ENCODE measurements around the gene PLEK. TPM values are rescaled to one million over a fixed set of nuclear protein-coding genes. Genes with fewer than 3 reads are reported as not detected.

PLEK gene
- polyA plus RNA-seq, 1 donor: 8.0 TPM

GRCh38 chr2:68426848-68427579, 61.9 kb downstream of the PLEK start:
- no peaks in the 10 kb centered on the region for H3K27me3 ChIP-seq (ENCODE audit: control insufficient read depth, insufficient read depth, low read length)
- no peaks in the 10 kb centered on the region for H3K4me1 ChIP-seq (ENCODE audit: control insufficient read depth, insufficient read depth, low read length)
- DNase-seq: no peak
- no peak overlapping the region for H3K27ac ChIP-seq (ENCODE audit: low read length)
- WGBS (ENCODE audit: insufficient coverage, low lambda C conversion rate): no CpG with 5 or more reads among the region's 10 CpGs
- H3K36me3 ChIP-seq (ENCODE audit: control insufficient read depth, insufficient read depth, low read length): no peaks in the 10 kb centered on the region
- no peak overlapping the region for H3K4me3 ChIP-seq (ENCODE audit: low read length)
- no peaks in the 10 kb centered on the region for H3K9me3 ChIP-seq (ENCODE audit: control insufficient read depth, low read depth, low read length)

GRCh38 chr2:68428126-68428525, 63.0 kb downstream of the PLEK start:
- DNase-seq: no peak
- Histone ChIP-seq H3K27me3 (ENCODE audit: control insufficient read depth, insufficient read depth, low read length) (no peaks in the 10 kb centered on the region), H3K36me3 (ENCODE audit: control insufficient read depth, insufficient read depth, low read length) (no peaks in the 10 kb centered on the region), H3K27ac (ENCODE audit: low read length) (no peak overlapping the region), H3K4me3 (ENCODE audit: low read length) (no peak overlapping the region), H3K4me1 (ENCODE audit: control insufficient read depth, insufficient read depth, low read length) (no peaks in the 10 kb centered on the region), H3K9me3 (ENCODE audit: control insufficient read depth, low read depth, low read length) (peaks cover 3% of the 10 kb centered on the region)
- 78% methylated on average over 3 of the region's 4 CpGs for WGBS (ENCODE audit: insufficient coverage, low lambda C conversion rate)

GRCh38 chr2:68428746-68429145, 63.7 kb downstream of the PLEK start:
- WGBS (ENCODE audit: insufficient coverage, low lambda C conversion rate): no CpG with 5 or more reads among the region's 1 CpG
- Histone ChIP-seq H3K27me3 (ENCODE audit: control insufficient read depth, insufficient read depth, low read length) (no peaks in the 10 kb centered on the region), H3K27ac (ENCODE audit: low read length) (no peak overlapping the region), H3K4me1 (ENCODE audit: control insufficient read depth, insufficient read depth, low read length) (no peaks in the 10 kb centered on the region), H3K9me3 (ENCODE audit: control insufficient read depth, low read depth, low read length) (peaks cover 3% of the 10 kb centered on the region), H3K4me3 (ENCODE audit: low read length) (no peak overlapping the region), H3K36me3 (ENCODE audit: control insufficient read depth, insufficient read depth, low read length) (no peaks in the 10 kb centered on the region)
- no peak for DNase-seq

GRCh38 chr2:68429311-68429826, 64.3 kb downstream of the PLEK start:
- Histone ChIP-seq H3K27ac (ENCODE audit: low read length) (no peak overlapping the region), H3K9me3 (ENCODE audit: control insufficient read depth, low read depth, low read length) (peaks cover 3% of the 10 kb centered on the region), H3K4me1 (ENCODE audit: control insufficient read depth, insufficient read depth, low read length) (no peaks in the 10 kb centered on the region), H3K36me3 (ENCODE audit: control insufficient read depth, insufficient read depth, low read length) (no peaks in the 10 kb centered on the region), H3K4me3 (ENCODE audit: low read length) (no peak overlapping the region), H3K27me3 (ENCODE audit: control insufficient read depth, insufficient read depth, low read length) (no peaks in the 10 kb centered on the region)
- WGBS (ENCODE audit: insufficient coverage, low lambda C conversion rate): no CpG with 5 or more reads among the region's 7 CpGs
- no peak for DNase-seq

- Histone ChIP-seq H3K27me3 (ENCODE audit: control insufficient read depth, insufficient read depth, low read length) (peaks cover 3% of the 10 kb centered on the region), H3K9me3 (ENCODE audit: control insufficient read depth, low read depth, low read length) (peaks cover 3% of the 10 kb centered on the region), H3K4me3 (ENCODE audit: low read length) (no peak overlapping the region), H3K4me1 (ENCODE audit: control insufficient read depth, insufficient read depth, low read length) (no peaks in the 10 kb centered on the region), H3K36me3 (ENCODE audit: control insufficient read depth, insufficient read depth, low read length) (no peaks in the 10 kb centered on the region), H3K27ac (ENCODE audit: low read length) (no peak overlapping the region)
- no peak for DNase-seq
- no CpG with 5 or more reads among the region's 8 CpGs for WGBS (ENCODE audit: insufficient coverage, low lambda C conversion rate)
These were observed 66.4 kb downstream of the PLEK start for GRCh38 chr2:68431316-68431972.

GRCh38 chr2:68432696-68433658, 67.9 kb downstream of the PLEK start:
- Histone ChIP-seq H3K4me1 (ENCODE audit: control insufficient read depth, insufficient read depth, low read length) (no peaks in the 10 kb centered on the region), H3K4me3 (ENCODE audit: low read length) (no peak overlapping the region), H3K9me3 (ENCODE audit: control insufficient read depth, low read depth, low read length) (peaks cover 3% of the 10 kb centered on the region), H3K27me3 (ENCODE audit: control insufficient read depth, insufficient read depth, low read length) (peaks cover 3% of the 10 kb centered on the region), H3K36me3 (ENCODE audit: control insufficient read depth, insufficient read depth, low read length) (no peaks in the 10 kb centered on the region), H3K27ac (ENCODE audit: low read length) (no peak overlapping the region)
- no CpG with 5 or more reads among the region's 14 CpGs for WGBS (ENCODE audit: insufficient coverage, low lambda C conversion rate)
- no peak for DNase-seq

GRCh38 chr2:68434981-68435380, 69.9 kb downstream of the PLEK start:
- no peak for DNase-seq
- no peaks in the 10 kb centered on the region for H3K4me1 ChIP-seq (ENCODE audit: control insufficient read depth, insufficient read depth, low read length)
- H3K36me3 ChIP-seq (ENCODE audit: control insufficient read depth, insufficient read depth, low read length): no peaks in the 10 kb centered on the region
- no peak overlapping the region for H3K27ac ChIP-seq (ENCODE audit: low read length)
- no peak overlapping the region for H3K4me3 ChIP-seq (ENCODE audit: low read length)
- H3K27me3 ChIP-seq (ENCODE audit: control insufficient read depth, insufficient read depth, low read length): peaks cover 3% of the 10 kb centered on the region
- H3K9me3 ChIP-seq (ENCODE audit: control insufficient read depth, low read depth, low read length): peaks cover 3% of the 10 kb centered on the region

- H3K9me3 ChIP-seq (ENCODE audit: control insufficient read depth, low read depth, low read length): peaks cover 3% of the 10 kb centered on the region
- no peak overlapping the region for H3K27ac ChIP-seq (ENCODE audit: low read length)
- H3K36me3 ChIP-seq (ENCODE audit: control insufficient read depth, insufficient read depth, low read length): no peaks in the 10 kb centered on the region
- H3K4me1 ChIP-seq (ENCODE audit: control insufficient read depth, insufficient read depth, low read length): no peaks in the 10 kb centered on the region
- no peak overlapping the region for H3K4me3 ChIP-seq (ENCODE audit: low read length)
- peaks cover 3% of the 10 kb centered on the region for H3K27me3 ChIP-seq (ENCODE audit: control insufficient read depth, insufficient read depth, low read length)
- DNase-seq: no peak
These were observed 70.5 kb downstream of the PLEK start for GRCh38 chr2:68435615-68436014.

- no peak overlapping the region for H3K27ac ChIP-seq (ENCODE audit: low read length)
These were observed 71.2 kb downstream of the PLEK start for GRCh38 chr2:68436270-68436669.

More at GRCh38 chr2:68436270-68436669, 71.2 kb downstream of the PLEK start:
- Histone ChIP-seq H3K27me3 (ENCODE audit: control insufficient read depth, insufficient read depth, low read length) (peaks cover 3% of the 10 kb centered on the region), H3K4me3 (ENCODE audit: low read length) (no peak overlapping the region), H3K4me1 (ENCODE audit: control insufficient read depth, insufficient read depth, low read length) (no peaks in the 10 kb centered on the region), H3K36me3 (ENCODE audit: control insufficient read depth, insufficient read depth, low read length) (no peaks in the 10 kb centered on the region), H3K9me3 (ENCODE audit: control insufficient read depth, low read depth, low read length) (peaks cover 3% of the 10 kb centered on the region)
- WGBS (ENCODE audit: insufficient coverage, low lambda C conversion rate): no CpG with 5 or more reads among the region's 4 CpGs
- DNase-seq: no peak

Measured in large intestine (tissue), 3 donors.